ENCODE results near the gene WNT1. TPM values are rescaled to one million over a fixed set of nuclear protein-coding genes. Genes with fewer than 3 reads are reported as not detected.

WNT1 gene
- total RNA-seq, 2 experiments from 2014 or later = 1.7 to 2.0 TPM

DNA sequence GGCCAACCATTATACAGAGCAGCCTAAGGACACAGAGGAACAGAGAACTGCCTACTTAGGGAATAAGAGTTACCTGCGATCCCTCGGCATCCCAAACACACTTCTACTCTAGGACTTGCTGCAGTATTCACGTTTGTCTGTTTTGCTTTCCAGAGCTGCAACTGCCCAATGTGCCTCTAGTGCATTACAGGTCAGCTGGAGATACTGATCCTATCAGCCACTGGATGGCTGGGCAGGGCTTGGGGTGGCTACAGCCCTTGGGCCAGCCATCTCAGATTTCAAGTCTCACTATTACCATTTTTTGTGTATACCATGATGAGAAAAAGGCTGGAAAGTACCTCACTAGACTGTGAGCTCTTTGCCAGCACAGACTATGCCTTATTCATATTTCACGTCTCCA lies 25.4 kb upstream of the WNT1 start:
- Mint-ChIP-seq H3K4me1 (peaks cover 30% of the 10 kb centered on the region), H3K27ac (no peak overlapping the region), H3K4me3 (no peak overlapping the region), H3K9me3 (no peaks in the 10 kb centered on the region), H3K27me3 (no peaks in the 10 kb centered on the region), H3K36me3 (peaks cover 23% of the 10 kb centered on the region)
- DNase-seq = no peak
- POLR2A ChIA-PET = interaction anchor here (1.5 kb wide), 1 partner anchor 87 kb away, joined by 3 read pairs; no protein-coding TSS in a partner anchor
- no peak for ATAC-seq (ENCODE audit: low read depth)

DNA sequence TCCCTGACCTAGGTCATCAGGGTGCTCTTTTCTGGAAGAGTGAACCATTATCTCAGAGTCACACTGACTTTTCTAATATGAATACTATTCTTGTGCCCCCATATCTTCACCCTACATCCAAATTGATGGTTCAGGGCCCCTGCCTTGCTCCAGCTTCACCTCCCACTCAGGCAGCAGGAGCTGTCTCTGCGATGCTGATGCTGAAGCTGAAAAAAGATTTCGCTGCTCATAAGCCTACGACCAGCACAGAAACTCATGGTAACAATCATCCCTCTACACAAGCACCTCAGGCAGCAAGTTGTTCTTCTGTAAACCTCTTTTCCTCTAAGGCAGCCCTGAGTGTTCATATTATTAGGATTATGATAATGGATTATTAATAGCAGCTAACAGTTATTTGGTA lies 24.1 kb upstream of the WNT1 start:
- Mint-ChIP-seq H3K4me1 (peaks cover 34% of the 10 kb centered on the region), H3K36me3 (peaks cover 20% of the 10 kb centered on the region), H3K27ac (no peak overlapping the region), H3K27me3 (no peaks in the 10 kb centered on the region), H3K9me3 (no peaks in the 10 kb centered on the region), H3K4me3 (no peak overlapping the region)
- no peak for ATAC-seq (ENCODE audit: low read depth)
- DNase-seq = no peak
- POLR2A ChIA-PET = no interaction called here

DNA sequence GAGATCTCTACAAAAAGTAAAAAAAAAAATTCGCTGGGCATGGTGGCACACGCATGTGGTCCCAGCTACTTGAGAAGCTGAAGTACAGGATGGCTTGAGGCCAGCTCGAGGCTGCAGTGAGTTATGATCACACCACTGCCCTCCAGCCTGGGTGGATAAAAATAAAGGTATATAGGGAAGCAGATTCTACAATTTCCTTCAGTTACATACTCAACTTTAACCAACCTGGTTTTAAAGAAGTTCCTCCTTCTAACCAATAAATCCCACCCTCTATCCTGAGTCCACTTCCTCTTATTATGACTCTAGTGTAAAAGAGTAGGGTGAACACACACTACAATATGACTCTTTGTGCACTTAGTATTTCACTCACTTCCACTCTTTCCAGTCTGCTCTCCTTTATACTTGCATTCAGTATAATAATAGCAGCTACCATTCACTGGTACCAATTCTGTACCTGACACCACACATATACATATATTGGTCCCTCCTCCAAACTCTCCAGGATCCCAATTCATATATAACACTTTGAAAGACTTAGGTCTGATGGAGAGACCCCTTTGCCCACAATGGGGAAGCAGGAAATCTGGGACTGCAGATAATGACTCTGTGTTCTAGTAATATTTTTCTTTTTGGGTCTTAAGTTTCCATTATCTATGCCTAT lies 23.2 kb upstream of the WNT1 start:
- Mint-ChIP-seq H3K4me1 (peaks cover 34% of the 10 kb centered on the region), H3K36me3 (peaks cover 18% of the 10 kb centered on the region), H3K4me3 (peak overlapping the region; percentile 98), H3K27ac (no peak overlapping the region), H3K9me3 (no peaks in the 10 kb centered on the region), H3K27me3 (peaks cover 3% of the 10 kb centered on the region)
- ATAC-seq (ENCODE audit: low read depth) (no peak), DNase-seq (no peak)
- POLR2A ChIA-PET = no interaction called here

DNA sequence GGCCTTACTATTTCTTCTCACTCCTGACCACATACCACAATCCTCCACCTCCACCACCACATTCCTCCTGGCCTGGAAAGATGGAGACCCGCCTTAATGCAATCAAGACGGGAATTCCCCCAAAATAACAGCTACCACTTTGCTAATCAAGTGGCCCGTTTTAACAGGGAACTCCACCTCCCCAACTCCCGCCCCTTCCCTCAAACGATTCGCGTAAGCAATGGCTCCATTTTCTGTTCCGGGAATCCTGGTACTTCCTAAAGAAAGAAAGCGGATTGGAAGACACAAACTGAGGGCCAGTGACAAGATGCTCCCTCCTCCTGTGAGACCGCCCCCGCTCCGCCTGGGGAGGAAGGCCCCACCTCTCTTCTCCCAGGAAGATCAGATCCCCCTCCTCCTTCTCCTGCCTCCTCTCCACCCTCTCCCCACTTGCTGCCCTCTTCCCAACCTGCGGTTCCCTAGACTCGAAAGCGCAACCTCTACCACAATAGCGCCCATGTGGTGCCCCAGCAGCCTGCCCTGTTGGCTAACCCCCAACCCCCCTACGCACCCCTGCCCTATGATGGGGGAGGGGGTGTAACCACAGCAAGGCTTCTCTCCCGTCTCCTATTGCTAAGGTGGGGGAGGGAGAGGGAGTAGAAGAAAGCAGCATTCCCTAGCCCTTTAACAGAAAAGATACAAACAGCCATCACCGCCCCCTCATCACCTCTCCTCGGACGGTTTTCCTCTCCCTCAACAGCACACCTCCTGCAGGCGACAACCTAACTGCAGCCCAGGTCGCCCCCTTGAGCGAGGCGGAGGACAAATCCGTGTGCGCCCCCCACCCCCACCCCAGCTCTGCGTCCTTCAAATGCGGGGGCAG lies 21.6 kb upstream of the WNT1 start:
- Mint-ChIP-seq H3K27me3 (peaks cover 8% of the 10 kb centered on the region), H3K4me1 (peaks cover 32% of the 10 kb centered on the region), H3K27ac (peak overlapping the region; percentile 93), H3K36me3 (peaks cover 18% of the 10 kb centered on the region), H3K9me3 (no peaks in the 10 kb centered on the region), H3K4me3 (peak overlapping the region; percentile 98)
- ATAC-seq (ENCODE audit: low read depth) = peak; percentile 35
- POLR2A ChIA-PET = interaction anchor here (0.6 to 1.5 kb wide), 12 partner anchors 13 to 1156 kb away, joined by 3 to 15 read pairs (median 4); partner anchors contain the start of genes DDX23, FKBP11, RND1 and TUBA1A
- DNase-seq = peak; percentile 43

DNA sequence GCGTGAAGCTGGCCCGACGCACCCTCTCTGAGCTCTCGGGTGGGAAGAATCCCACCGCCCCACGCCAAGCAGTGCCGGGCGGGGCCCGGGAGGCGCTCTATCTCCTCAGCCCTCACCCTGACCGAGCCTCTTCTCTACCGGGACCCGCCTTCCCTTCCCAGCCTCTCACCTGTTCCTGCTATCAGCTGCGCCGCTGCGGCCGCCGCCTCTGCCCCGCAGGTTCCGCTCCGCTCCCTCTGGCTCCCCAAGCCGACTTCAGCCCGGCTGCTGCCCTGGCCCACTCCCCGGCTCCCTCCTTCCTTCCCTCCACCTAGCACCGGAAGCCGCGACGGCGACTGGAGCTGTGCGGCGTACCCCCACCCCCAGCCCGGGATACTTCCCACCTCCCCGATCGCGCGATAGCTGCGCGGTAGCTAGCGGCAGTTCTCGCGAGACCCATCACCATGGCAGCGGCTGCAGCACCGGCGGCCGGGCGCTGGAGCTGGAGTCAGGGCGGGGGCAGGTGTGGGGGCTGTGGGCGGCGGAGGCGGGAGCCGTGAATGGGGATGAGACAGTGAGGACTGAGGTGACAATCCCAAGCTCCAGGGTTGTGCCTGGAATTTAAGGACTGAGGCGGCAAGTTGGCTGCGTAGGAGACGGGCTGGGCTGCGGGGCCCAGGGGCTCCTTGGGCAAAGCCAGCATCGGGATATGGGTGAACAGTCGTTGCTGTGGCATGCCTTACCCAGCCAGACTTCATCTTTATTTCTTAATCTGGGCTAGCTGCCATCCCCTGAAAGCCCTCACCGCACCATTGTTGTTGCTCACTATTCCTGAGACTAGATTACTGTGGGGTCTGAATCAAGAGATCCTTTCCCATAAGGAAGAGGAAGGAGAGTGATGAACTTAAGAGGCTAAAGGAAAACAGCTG lies 20.7 kb upstream of the WNT1 start, which contains the start of gene ARF3:
TSS of gene ARF3 (minus strand) at position 347 of the 908 bp plus-strand sequence. CDS start 16,392 bp downstream, outside the sequence.
- peaks cover 31% of the 10 kb centered on the region for H3K4me1 Mint-ChIP-seq
- H3K27me3 Mint-ChIP-seq = peaks cover 8% of the 10 kb centered on the region
- H3K36me3 Mint-ChIP-seq = peaks cover 17% of the 10 kb centered on the region
- H3K9me3 Mint-ChIP-seq = no peaks in the 10 kb centered on the region
- peak within 1 kb of the TSS; percentile 93 for H3K27ac Mint-ChIP-seq
- peak; percentile 94 for DNase-seq
- H3K4me3 Mint-ChIP-seq = peak within 1 kb of the TSS; percentile 98
- POLR2A ChIA-PET = interaction anchor here (0.6 to 1.5 kb wide), 14 partner anchors 10 to 1155 kb away, joined by 3 to 15 read pairs (median 4); partner anchors contain the start of genes DDX23, FKBP11, RHEBL1 and RND1
- ATAC-seq (ENCODE audit: low read depth) = peak; percentile 94

DNA sequence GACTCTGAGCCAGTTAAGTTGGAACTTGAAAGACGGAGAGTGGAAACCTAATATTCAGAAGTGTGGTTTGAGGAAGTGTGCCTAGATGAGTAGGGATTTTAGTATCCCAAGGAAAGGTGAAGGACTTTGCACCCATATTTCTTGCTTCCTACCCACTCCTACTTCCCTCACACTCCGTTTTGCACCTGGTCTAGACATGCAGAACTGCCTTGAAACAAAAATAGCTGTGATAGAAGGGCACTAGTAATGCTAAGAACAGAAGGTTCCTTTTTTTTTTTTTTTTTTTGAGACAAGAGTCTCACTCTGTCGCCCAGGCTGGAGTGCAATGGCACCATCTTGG lies 20.1 kb upstream of the WNT1 start:
- POLR2A ChIA-PET = interaction anchor here (0.7 to 1.5 kb wide), 11 partner anchors 9 to 111 kb away, joined by 3 to 15 read pairs (median 4); partner anchors contain the start of genes DDX23, FKBP11, RHEBL1 and RND1
- Mint-ChIP-seq H3K36me3 (peaks cover 13% of the 10 kb centered on the region), H3K27ac (no peak overlapping the region), H3K4me1 (peaks cover 31% of the 10 kb centered on the region), H3K27me3 (peaks cover 11% of the 10 kb centered on the region), H3K9me3 (no peaks in the 10 kb centered on the region), H3K4me3 (peak overlapping the region; percentile 98)
- DNase-seq (no peak), ATAC-seq (ENCODE audit: low read depth) (no peak)

DNA sequence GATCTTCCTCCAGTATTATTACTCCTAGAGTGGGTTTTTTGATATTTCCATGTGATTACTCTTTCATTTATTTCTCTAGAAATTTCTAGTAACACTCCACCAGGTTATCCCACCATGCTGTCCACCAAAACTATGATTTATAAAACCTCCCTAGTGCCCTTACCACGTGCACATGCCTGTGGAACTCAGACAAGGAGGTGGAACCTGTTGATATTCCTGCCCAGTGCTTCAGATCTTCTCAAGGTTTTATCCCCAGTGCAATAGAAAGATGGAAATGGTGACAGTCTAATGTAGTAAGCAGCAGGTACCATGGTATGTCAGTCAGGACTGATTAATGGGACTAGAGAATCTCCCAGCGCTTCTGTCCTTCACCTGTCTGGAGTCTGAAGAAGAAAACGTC lies 17.3 kb upstream of the WNT1 start:
- DNase-seq = no peak
- H3K4me1 Mint-ChIP-seq = peaks cover 17% of the 10 kb centered on the region
- no peak overlapping the region for H3K27ac Mint-ChIP-seq
- POLR2A ChIA-PET = no interaction called here
- H3K4me3 Mint-ChIP-seq = no peak overlapping the region
- no peak for ATAC-seq (ENCODE audit: low read depth)
- no peaks in the 10 kb centered on the region for H3K9me3 Mint-ChIP-seq
- peaks cover 11% of the 10 kb centered on the region for H3K27me3 Mint-ChIP-seq
- peaks cover 7% of the 10 kb centered on the region for H3K36me3 Mint-ChIP-seq

DNA sequence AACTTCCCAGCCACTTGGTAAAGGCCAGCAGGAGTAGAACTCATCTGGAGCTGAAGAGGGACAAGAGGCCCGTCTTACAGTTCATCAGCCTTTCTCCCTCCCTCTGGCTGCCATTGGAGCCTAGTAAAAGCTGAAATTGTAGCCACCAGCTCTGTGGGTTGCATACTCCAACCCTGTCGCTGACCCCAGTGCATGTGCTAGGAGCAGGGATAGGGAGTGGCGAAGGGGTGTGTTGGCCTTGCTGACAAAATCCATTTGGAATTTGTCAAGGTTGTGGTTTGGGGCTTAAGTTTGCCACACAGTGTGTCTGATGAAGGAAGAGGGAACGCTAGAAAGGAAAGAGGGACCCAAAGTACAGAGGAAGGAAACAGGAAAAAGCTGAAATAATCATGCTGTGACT lies 16.8 kb upstream of the WNT1 start:
- Mint-ChIP-seq H3K27me3 (peaks cover 14% of the 10 kb centered on the region), H3K9me3 (no peaks in the 10 kb centered on the region), H3K4me3 (no peak overlapping the region), H3K27ac (no peak overlapping the region), H3K36me3 (peaks cover 6% of the 10 kb centered on the region), H3K4me1 (peaks cover 12% of the 10 kb centered on the region)
- no peak for ATAC-seq (ENCODE audit: low read depth)
- POLR2A ChIA-PET = no interaction called here
- DNase-seq = no peak

DNA sequence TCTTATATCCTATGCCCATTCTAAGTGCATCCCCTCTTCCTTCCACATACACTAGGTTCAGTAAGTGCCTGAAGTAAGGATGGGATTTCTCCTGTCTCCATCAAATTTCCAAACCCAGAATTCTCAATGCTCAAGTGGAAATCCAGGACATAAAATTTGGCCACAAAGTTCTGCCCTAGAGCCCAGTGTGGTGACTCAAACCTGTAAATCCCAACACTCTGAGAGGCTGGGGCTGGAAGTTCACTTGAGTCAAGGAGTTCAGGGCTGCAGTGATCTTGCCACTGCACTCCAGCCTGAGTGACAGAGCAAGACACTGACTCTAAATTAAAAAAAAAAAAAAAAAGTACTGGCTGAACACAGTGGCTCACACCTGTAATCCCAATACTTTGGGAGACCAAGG lies 16.3 kb upstream of the WNT1 start:
- peaks cover 7% of the 10 kb centered on the region for H3K4me1 Mint-ChIP-seq
- POLR2A ChIA-PET = no interaction called here
- ATAC-seq (ENCODE audit: low read depth) (no peak), DNase-seq (no peak)
- peaks cover 14% of the 10 kb centered on the region for H3K27me3 Mint-ChIP-seq
- peaks cover 3% of the 10 kb centered on the region for H3K36me3 Mint-ChIP-seq
- H3K4me3 Mint-ChIP-seq = no peak overlapping the region
- H3K9me3 Mint-ChIP-seq = no peaks in the 10 kb centered on the region
- no peak overlapping the region for H3K27ac Mint-ChIP-seq

DNA sequence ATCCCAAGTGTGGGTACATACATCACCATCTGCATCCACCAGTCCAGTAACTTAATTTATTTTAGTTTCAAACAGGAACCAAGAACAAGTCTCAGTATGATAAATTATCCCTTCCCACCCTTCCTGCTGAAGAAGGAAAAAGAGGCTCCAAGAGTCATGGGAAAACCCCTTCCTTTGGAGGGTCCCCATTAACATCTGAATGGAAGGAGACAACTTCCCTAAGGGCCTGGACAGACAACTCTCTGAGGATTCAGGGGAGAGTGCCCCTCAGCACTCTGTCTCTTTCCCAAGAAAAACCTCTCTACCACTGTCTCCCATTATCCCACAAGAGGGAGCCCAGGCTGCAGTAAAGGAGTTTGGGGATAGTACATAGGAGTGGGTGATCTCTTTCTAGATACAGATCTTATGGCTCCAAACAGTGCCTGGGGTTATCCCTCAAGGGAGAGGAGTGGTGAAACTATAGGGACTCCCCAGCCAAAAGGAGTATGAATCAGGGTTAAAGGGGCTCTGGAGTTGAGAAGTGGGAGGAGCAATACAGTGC lies 12.8 kb upstream of the WNT1 start:
- Mint-ChIP-seq H3K27ac (no peak overlapping the region), H3K36me3 (no peaks in the 10 kb centered on the region), H3K9me3 (no peaks in the 10 kb centered on the region), H3K27me3 (peaks cover 28% of the 10 kb centered on the region), H3K4me1 (no peaks in the 10 kb centered on the region), H3K4me3 (no peak overlapping the region)
- ATAC-seq (ENCODE audit: low read depth) (no peak), DNase-seq (no peak)
- POLR2A ChIA-PET = no interaction called here

DNA sequence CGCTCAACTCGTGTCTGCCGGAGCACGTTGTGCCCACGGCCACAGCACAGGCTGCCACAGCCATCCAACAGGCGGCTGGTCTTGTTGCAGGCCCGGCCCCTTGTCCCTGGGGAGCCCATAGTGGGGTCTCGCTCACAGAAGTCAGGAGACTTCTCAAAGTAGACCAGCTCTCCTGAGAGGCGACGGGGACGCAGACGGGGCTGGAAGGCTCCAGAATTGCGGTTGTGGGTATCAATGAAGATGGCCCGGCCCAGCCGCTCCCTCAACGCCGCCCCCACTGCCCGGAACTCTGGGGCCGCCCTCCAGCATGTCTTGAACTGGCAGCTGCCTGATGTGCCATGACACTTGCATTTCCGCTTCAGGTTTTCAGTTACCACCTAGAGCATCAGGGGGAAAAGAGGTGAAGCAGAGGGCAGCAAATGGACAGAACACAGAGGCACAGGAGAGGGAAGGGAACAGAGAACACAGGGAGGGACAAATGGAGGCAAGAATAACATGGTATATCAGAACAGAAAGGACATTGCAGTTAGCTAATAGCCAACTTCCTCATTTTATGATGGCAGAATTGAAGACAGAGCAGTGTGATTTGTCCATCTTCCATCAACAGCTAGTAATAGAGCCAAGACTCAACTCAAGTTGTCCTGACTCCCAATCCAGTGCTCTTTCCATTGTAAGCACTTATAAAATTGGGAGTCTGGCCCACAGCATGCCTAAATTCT lies 11.8 kb upstream of the WNT1 start:
- peaks cover 34% of the 10 kb centered on the region for H3K27me3 Mint-ChIP-seq
- no peak overlapping the region for H3K27ac Mint-ChIP-seq
- ATAC-seq (ENCODE audit: low read depth) = no peak
- no peak for DNase-seq
- H3K4me1 Mint-ChIP-seq = peaks cover 7% of the 10 kb centered on the region
- POLR2A ChIA-PET = interaction anchor here (0.7 to 1.0 kb wide), 2 partner anchors 8 to 66 kb away, joined by 3 read pairs; partner anchors contain the start of gene ARF3
- H3K36me3 Mint-ChIP-seq = no peaks in the 10 kb centered on the region
- no peaks in the 10 kb centered on the region for H3K9me3 Mint-ChIP-seq
- no peak overlapping the region for H3K4me3 Mint-ChIP-seq

DNA sequence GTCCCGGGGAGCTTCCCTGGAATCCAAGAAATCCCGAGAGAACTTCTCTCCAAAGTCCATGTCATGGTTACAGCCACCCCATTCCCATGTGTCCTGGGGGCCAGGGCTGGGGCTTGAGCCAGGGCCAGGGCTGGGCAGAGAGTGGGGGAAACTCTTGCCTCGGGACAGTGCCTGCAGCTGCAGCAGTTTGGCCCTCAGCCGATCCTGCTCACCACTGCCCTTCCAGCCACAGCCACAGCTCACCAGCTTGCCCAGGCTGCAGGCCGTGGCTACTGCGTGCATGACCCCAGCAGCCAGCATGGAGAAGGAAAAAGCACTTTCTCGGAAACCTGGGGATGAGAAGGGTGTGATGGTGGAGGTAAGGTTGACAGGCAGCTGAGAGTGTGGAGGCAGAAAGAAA lies 10.1 kb upstream of the WNT1 start:
- H3K27me3 Mint-ChIP-seq = peaks cover 47% of the 10 kb centered on the region
- H3K27ac Mint-ChIP-seq = no peak overlapping the region
- H3K9me3 Mint-ChIP-seq = no peaks in the 10 kb centered on the region
- DNase-seq (no peak), ATAC-seq (ENCODE audit: low read depth) (no peak)
- peaks cover 16% of the 10 kb centered on the region for H3K4me1 Mint-ChIP-seq
- H3K36me3 Mint-ChIP-seq = no peaks in the 10 kb centered on the region
- H3K4me3 Mint-ChIP-seq = no peak overlapping the region
- POLR2A ChIA-PET = interaction anchor here (0.6 kb wide), 1 partner anchor 90 kb away, joined by 3 read pairs; no protein-coding TSS in a partner anchor

All from activated naive CD8-positive, alpha-beta T cell treated with anti-CD3 and anti-CD28 coated beads, Interleukin-2, amount 10 ng/mL, durations not matched to agents 7 days and 5 days (primary cell).